Activated T-helper 1 cell treated with anti-CD3 and anti-CD28 coated beads, Interleukin-12 subunit alpha, Interleukin-12 subunit beta, Interleukin-2, Interleukin-4 antibody, amounts not matched to agents 30 ng/mL and 10 ng/mL and 1 ng/mL, durations not matched to agents 14 hours and 24 hours and 36 hours (primary cell): ENCODE measurements around the gene ITGB5. TPM values are rescaled to one million over a fixed set of nuclear protein-coding genes. Genes with fewer than 3 reads are reported as not detected.

Source experiments
- DNase-seq: peaks from one replicate; pipeline ENCODE4 v3.0.0; 2021; ENCODE audit warnings: low spot score
- H3K27ac Mint-ChIP-seq: one replicate; pipeline ENCODE4 v1.8.0; 2021; ENCODE audit warnings: mild to moderate bottlenecking, mixed read lengths
- H3K27me3 Mint-ChIP-seq: one replicate; pipeline ENCODE4 v1.8.0; 2022; ENCODE audit warnings: mild to moderate bottlenecking, moderate library complexity, mixed read lengths; ENCODE audit not compliant: insufficient read depth
- H3K36me3 Mint-ChIP-seq: one replicate; pipeline ENCODE4 v1.8.0; 2021; ENCODE audit warnings: low read depth, mixed read lengths
- H3K4me1 Mint-ChIP-seq: one replicate; pipeline ENCODE4 v1.8.0; 2021; ENCODE audit warnings: low read depth, mixed read lengths
- H3K4me3 Mint-ChIP-seq: one replicate; pipeline ENCODE4 v1.8.0; 2021; ENCODE audit warnings: mild to moderate bottlenecking, moderate library complexity, mixed read lengths
- H3K9me3 Mint-ChIP-seq: one replicate; pipeline ENCODE4 v1.8.0; 2021; ENCODE audit warnings: mixed read lengths
- intact Hi-C: fragments of 100-400 bp; cut with micrococcal nuclease; formaldehyde crosslinking; loops from one replicate; pipeline ENCODE4 v1.15.1; 2024
- total RNA-seq: library from RNA; stranded (reverse); gene quantifications from 2 replicates; pipeline ENCODE4 v1.2.3, GENCODE V29; 2022

Gene ITGB5
- total RNA-seq, 1 donor from 2014 or later: 2.2 TPM

GRCh38 chr3:124779116-124779515, 108.0 kb downstream of the ITGB5 start:
- no peak overlapping the region for H3K4me3 Mint-ChIP-seq
- no peaks in the 10 kb centered on the region for H3K9me3 Mint-ChIP-seq
- peaks cover 6% of the 10 kb centered on the region for H3K27me3 Mint-ChIP-seq
- H3K4me1 Mint-ChIP-seq: peaks cover 11% of the 10 kb centered on the region
- no peaks in the 10 kb centered on the region for H3K36me3 Mint-ChIP-seq
- intact Hi-C loops: no loop called here
- no peak for DNase-seq
- no peak overlapping the region for H3K27ac Mint-ChIP-seq

GRCh38 chr3:124777762-124778470, 109.2 kb downstream of the ITGB5 start:
- intact Hi-C loops: no loop called here

GRCh38 chr3:124776856-124777255, 110.3 kb downstream of the ITGB5 start:
- peaks cover 11% of the 10 kb centered on the region for H3K4me1 Mint-ChIP-seq
- intact Hi-C loops: no loop called here
- H3K9me3 Mint-ChIP-seq: no peaks in the 10 kb centered on the region
- no peak for DNase-seq
- no peak overlapping the region for H3K4me3 Mint-ChIP-seq
- H3K27ac Mint-ChIP-seq: no peak overlapping the region
- no peaks in the 10 kb centered on the region for H3K36me3 Mint-ChIP-seq
- peaks cover 14% of the 10 kb centered on the region for H3K27me3 Mint-ChIP-seq

More at GRCh38 chr3:124777762-124778470, 109.2 kb downstream of the ITGB5 start:
- Mint-ChIP-seq H3K36me3 (no peaks in the 10 kb centered on the region), H3K27me3 (peaks cover 8% of the 10 kb centered on the region), H3K9me3 (no peaks in the 10 kb centered on the region), H3K27ac (no peak overlapping the region), H3K4me1 (peaks cover 11% of the 10 kb centered on the region), H3K4me3 (no peak overlapping the region)
- no peak for DNase-seq

GRCh38 chr3:124775877-124776276, 111.3 kb downstream of the ITGB5 start:
- H3K27me3 Mint-ChIP-seq: peaks cover 20% of the 10 kb centered on the region
- no peaks in the 10 kb centered on the region for H3K36me3 Mint-ChIP-seq
- no peak overlapping the region for H3K27ac Mint-ChIP-seq
- H3K9me3 Mint-ChIP-seq: no peaks in the 10 kb centered on the region
- intact Hi-C loops: no loop called here
- no peak overlapping the region for H3K4me3 Mint-ChIP-seq
- no peak for DNase-seq
- peaks cover 5% of the 10 kb centered on the region for H3K4me1 Mint-ChIP-seq

- peaks cover 20% of the 10 kb centered on the region for H3K27me3 Mint-ChIP-seq
- H3K36me3 Mint-ChIP-seq: no peaks in the 10 kb centered on the region
- H3K4me1 Mint-ChIP-seq: no peaks in the 10 kb centered on the region
- H3K4me3 Mint-ChIP-seq: no peak overlapping the region
- intact Hi-C loops: no loop called here
- no peaks in the 10 kb centered on the region for H3K9me3 Mint-ChIP-seq
- no peak for DNase-seq
- H3K27ac Mint-ChIP-seq: no peak overlapping the region
Measured at GRCh38 chr3:124774841-124775402, 112.2 kb downstream of the ITGB5 start.

- no peaks in the 10 kb centered on the region for H3K9me3 Mint-ChIP-seq
- intact Hi-C loops: no loop called here
- H3K27me3 Mint-ChIP-seq: peaks cover 22% of the 10 kb centered on the region
- H3K4me3 Mint-ChIP-seq: no peak overlapping the region
- DNase-seq: no peak
- no peaks in the 10 kb centered on the region for H3K36me3 Mint-ChIP-seq
- H3K4me1 Mint-ChIP-seq: no peaks in the 10 kb centered on the region
- no peak overlapping the region for H3K27ac Mint-ChIP-seq
Measured at GRCh38 chr3:124774327-124774718, 112.8 kb downstream of the ITGB5 start.

GRCh38 chr3:124773351-124774326, 113.5 kb downstream of the ITGB5 start:
- no peaks in the 10 kb centered on the region for H3K36me3 Mint-ChIP-seq
- H3K4me3 Mint-ChIP-seq: no peak overlapping the region
- no peaks in the 10 kb centered on the region for H3K4me1 Mint-ChIP-seq
- H3K27ac Mint-ChIP-seq: no peak overlapping the region
- peaks cover 22% of the 10 kb centered on the region for H3K27me3 Mint-ChIP-seq
- intact Hi-C loops: no loop called here
- no peak for DNase-seq
- H3K9me3 Mint-ChIP-seq: no peaks in the 10 kb centered on the region

- H3K9me3 Mint-ChIP-seq: no peaks in the 10 kb centered on the region
- H3K27me3 Mint-ChIP-seq: peaks cover 21% of the 10 kb centered on the region
- H3K27ac Mint-ChIP-seq: no peak overlapping the region
- intact Hi-C loops: no loop called here
- H3K36me3 Mint-ChIP-seq: no peaks in the 10 kb centered on the region
- H3K4me1 Mint-ChIP-seq: no peaks in the 10 kb centered on the region
- H3K4me3 Mint-ChIP-seq: no peak overlapping the region
- no peak for DNase-seq
Measured at GRCh38 chr3:124772081-124772831, 114.9 kb downstream of the ITGB5 start.

GRCh38 chr3:124771083-124771445, 116.1 kb downstream of the ITGB5 start:
- DNase-seq: no peak
- H3K4me3 Mint-ChIP-seq: no peak overlapping the region
- intact Hi-C loops: no loop called here
- H3K27ac Mint-ChIP-seq: no peak overlapping the region
- no peaks in the 10 kb centered on the region for H3K9me3 Mint-ChIP-seq
- peaks cover 23% of the 10 kb centered on the region for H3K27me3 Mint-ChIP-seq
- no peaks in the 10 kb centered on the region for H3K36me3 Mint-ChIP-seq
- H3K4me1 Mint-ChIP-seq: no peaks in the 10 kb centered on the region

GRCh38 chr3:124770336-124771082, 116.7 kb downstream of the ITGB5 start:
- no peaks in the 10 kb centered on the region for H3K4me1 Mint-ChIP-seq
- no peak for DNase-seq
- intact Hi-C loops: no loop called here
- H3K36me3 Mint-ChIP-seq: no peaks in the 10 kb centered on the region
- H3K27me3 Mint-ChIP-seq: peaks cover 23% of the 10 kb centered on the region
- H3K4me3 Mint-ChIP-seq: no peak overlapping the region
- no peak overlapping the region for H3K27ac Mint-ChIP-seq
- H3K9me3 Mint-ChIP-seq: no peaks in the 10 kb centered on the region

GRCh38 chr3:124769462-124769861, 117.7 kb downstream of the ITGB5 start:
- no peaks in the 10 kb centered on the region for H3K36me3 Mint-ChIP-seq
- intact Hi-C loops: loop anchor here (10.0 kb wide), 1 partner anchor 435 kb away; no protein-coding TSS in a partner anchor

GRCh38 chr3:124768812-124769211, 118.4 kb downstream of the ITGB5 start:
- peaks cover 23% of the 10 kb centered on the region for H3K27me3 Mint-ChIP-seq
- H3K4me1 Mint-ChIP-seq: no peaks in the 10 kb centered on the region
- H3K9me3 Mint-ChIP-seq: no peaks in the 10 kb centered on the region
- no peak overlapping the region for H3K27ac Mint-ChIP-seq
- no peak for DNase-seq
- no peak overlapping the region for H3K4me3 Mint-ChIP-seq
- intact Hi-C loops: loop anchor here (10.0 kb wide), 1 partner anchor 436 kb away; no protein-coding TSS in a partner anchor
- no peaks in the 10 kb centered on the region for H3K36me3 Mint-ChIP-seq

More at GRCh38 chr3:124769462-124769861, 117.7 kb downstream of the ITGB5 start:
- no peaks in the 10 kb centered on the region for H3K4me1 Mint-ChIP-seq
- peaks cover 23% of the 10 kb centered on the region for H3K27me3 Mint-ChIP-seq
- H3K27ac Mint-ChIP-seq: no peak overlapping the region
- no peak overlapping the region for H3K4me3 Mint-ChIP-seq
- no peaks in the 10 kb centered on the region for H3K9me3 Mint-ChIP-seq
- DNase-seq: no peak
